HFF-Myc (cell line): ENCODE results near the gene STRA6.

Source experiments
- DNase-seq: peaks from one replicate; pipeline ENCODE4 v3.0.0-alpha.2; 2011; ENCODE audit warnings: low read depth; ENCODE audit errors: extremely low read depth
- H3K4me3 ChIP-seq: replicated peaks from 2 replicates; pipeline ENCODE4 v1.5.1; 2011; ENCODE audit warnings: low read depth, mild to moderate bottlenecking, control low read depth, low read length
- TF ChIP-seq, protein P1 (sequence below): IDR thresholded peaks from 2 replicates; pipeline ENCODE4 v1.5.1; 2012; ENCODE audit warnings: mild to moderate bottlenecking, low read depth, low read length, control low read depth; ENCODE audit errors: missing control alignments

The STRA6 gene

DNA sequence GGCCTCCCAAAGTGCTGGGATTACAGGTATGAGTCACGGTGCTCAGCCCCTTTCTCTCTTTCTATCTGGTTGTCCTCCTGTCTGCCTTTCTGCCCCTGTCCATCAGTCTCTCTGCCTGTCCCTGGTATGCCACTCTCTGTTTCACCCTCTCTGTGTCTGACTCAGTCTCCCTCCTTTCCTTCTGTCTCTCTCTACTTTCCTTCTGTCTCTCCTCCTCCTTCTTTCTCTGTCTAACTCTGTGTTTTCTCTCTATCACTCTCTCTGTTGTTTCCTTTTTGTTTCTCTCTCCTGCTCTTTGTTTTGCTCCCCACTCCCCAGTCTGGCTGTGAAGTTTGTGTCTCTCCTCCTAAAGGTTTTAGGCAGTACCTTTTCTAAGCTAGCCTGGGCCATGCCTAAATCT, 9.1 kb upstream of the STRA6 start:
- TF ChIP-seq, protein P1, sequence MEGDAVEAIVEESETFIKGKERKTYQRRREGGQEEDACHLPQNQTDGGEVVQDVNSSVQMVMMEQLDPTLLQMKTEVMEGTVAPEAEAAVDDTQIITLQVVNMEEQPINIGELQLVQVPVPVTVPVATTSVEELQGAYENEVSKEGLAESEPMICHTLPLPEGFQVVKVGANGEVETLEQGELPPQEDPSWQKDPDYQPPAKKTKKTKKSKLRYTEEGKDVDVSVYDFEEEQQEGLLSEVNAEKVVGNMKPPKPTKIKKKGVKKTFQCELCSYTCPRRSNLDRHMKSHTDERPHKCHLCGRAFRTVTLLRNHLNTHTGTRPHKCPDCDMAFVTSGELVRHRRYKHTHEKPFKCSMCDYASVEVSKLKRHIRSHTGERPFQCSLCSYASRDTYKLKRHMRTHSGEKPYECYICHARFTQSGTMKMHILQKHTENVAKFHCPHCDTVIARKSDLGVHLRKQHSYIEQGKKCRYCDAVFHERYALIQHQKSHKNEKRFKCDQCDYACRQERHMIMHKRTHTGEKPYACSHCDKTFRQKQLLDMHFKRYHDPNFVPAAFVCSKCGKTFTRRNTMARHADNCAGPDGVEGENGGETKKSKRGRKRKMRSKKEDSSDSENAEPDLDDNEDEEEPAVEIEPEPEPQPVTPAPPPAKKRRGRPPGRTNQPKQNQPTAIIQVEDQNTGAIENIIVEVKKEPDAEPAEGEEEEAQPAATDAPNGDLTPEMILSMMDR = no peak
- H3K4me3 ChIP-seq = no peak overlapping the region
- no peak for DNase-seq

DNA sequence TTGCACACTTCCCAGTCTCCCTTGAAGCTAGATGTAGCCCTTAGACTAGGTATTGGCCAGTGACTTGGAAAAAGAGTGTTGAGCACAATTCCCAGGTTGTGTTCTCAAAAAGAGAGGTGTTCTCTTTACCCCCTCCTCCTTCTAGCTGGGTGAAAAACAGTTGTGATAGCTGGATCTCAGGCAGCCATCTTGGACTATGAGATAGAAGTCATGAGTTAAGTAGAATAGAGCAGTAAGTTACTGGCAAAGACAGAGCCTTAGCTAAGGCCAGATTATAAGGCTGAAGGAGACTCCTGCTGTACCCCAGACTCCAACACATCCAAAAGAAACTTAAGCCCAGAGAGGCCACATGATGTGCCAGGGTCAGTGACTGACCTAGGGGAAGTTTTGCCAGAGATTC, 8.1 kb upstream of the STRA6 start:
- TF ChIP-seq, protein P1 = no peak
- no peak for DNase-seq
- H3K4me3 ChIP-seq = no peak overlapping the region

DNA sequence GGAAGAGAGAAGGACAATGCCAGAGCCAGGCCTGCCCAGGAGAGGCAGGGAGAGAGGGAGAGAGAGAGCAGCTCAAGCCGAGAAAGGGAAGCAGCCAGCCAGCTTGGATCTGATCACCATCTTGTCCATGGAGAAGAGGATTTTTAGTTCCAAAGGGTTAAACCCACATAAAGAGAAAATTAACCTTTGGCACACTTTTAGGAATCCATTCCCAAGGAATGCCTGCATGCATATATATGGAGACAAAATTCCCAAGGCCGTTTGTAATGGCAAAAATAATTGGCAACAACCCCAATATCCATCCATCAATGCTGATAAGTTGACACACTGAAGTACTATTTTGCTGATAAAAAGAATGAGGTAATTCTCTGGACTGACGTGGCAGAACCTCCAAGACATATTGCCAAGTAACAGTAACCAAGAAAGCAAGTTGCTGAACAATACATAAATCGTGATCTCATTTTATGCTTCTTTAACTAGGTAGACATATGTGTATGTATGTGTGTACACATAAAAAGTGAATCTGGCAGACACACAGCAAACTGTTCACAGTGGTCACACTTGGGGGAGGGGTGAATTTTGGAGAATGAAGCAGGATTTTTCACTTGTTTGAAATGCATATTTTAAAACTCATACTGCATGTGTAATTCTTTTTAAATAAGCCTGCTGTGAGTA, 7.5 kb upstream of the STRA6 start:
- TF ChIP-seq, protein P1 = no peak
- DNase-seq = no peak
- H3K4me3 ChIP-seq = no peak overlapping the region

DNA sequence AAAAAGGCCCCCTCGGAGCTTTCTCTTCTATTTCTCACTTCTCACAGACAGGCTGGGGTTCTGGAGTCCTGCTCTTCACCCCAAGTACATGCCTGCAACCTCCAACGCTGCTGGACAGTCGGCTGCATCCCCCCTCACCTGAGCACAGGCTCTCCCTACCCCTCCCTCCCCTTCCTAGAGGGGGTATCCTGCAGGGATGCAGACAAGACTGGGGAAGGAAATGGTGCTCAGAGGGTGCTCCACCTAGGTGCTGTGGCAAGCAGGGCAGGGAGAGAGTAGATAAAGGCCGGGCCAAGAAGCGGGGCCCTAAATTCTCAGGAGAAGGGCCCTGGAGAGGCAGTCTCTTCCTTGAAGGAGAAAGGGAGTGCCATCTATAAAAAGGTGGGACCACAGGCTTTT, 7.0 kb upstream of the STRA6 start:
- H3K4me3 ChIP-seq = no peak overlapping the region
- no peak for DNase-seq

DNA sequence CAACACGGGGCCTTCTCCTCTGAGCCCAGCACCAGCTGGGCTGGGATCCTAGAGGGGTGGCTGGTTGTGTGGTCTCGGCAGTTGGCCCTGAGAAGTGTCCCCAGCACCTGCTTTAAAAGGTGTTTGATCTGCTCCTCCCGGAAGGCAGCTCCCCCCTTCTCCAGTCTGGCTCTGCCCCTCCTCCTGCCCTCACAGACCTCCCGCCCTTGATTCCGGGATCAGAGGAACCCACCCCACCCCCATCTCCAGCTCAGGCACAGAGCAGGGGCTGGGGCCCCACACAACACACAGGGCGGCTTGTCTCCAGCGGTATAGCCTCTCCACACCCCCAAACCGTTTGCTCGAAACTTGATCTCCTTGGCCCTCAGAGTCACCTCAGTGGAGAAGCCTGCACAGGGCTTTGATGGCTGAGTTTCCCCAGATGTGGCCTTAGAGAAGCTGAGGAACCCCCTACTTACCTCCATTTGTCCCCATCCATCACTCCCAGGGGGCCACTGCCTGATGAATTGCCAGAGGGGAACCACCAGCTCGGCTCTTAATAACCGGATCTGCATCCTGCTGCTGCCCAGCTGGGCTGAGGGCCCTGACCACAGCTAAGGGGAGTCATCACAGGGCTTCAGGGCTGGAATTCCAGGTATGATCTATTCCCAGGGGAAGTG, 6.4 kb upstream of the STRA6 start:
- DNase-seq = no peak
- H3K4me3 ChIP-seq = no peak overlapping the region
- TF ChIP-seq, protein P1 = no peak

More for the DNA sequence above, 7.0 kb upstream of the STRA6 start:
- TF ChIP-seq, protein P1 = no peak

DNA sequence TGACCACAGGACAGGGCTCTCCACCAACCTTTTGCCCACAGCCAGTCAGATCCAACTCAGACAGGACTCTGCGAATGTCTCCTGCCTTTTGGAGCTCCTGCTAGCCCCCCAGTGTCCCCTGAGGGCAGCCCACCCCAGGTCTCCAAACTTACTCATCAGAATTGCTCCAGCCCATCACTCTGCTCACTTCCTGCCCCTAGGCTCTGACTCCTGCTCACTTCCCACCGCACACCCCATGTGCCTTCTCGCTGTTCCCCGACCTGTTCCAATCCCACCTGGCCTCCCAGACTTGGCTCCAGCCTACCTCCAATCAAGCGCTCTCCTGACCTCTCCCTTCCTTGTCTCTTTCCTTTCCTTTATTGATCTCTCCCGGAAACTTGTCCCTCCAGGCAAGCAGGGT, 5.9 kb upstream of the STRA6 start:
- DNase-seq = no peak
- TF ChIP-seq, protein P1 = no peak
- no peak overlapping the region for H3K4me3 ChIP-seq
